ENCODE data around the gene ALOX15B. TPM values are rescaled to one million over a fixed set of nuclear protein-coding genes. Genes with fewer than 3 reads are reported as not detected.

The ALOX15B gene
- total and polyA plus RNA-seq, 11 donors: 0.07 to 2.2 (median 0.23) TPM; not detected in 4

GRCh38 chr17:7992924-7993323 lies 45.9 kb upstream of the ALOX15B start:
- no peak for DNase-seq
- TF ChIP-seq CTCF (IDR thresholded peaks at IDR 0.05): no peak
- TF ChIP-seq POLR2A (IDR thresholded peaks at IDR 0.05): no peak
- intact Hi-C loops (cut with DNase I): loop anchor here in 4 of 10 donors (5.0 to 10.0 kb wide), 4 partner anchors 52 to 251 kb away; partner anchors contain the start of genes CNTROB (in 1 of the 4) and TRAPPC1 (in 1 of the 4)
- no peak for ATAC-seq
- Histone ChIP-seq H3K9me3 (no peaks in the 10 kb centered on the region), H3K36me3 (no peaks in the 10 kb centered on the region), H3K4me1 (peaks cover 0 to 23% (median 12%) of the 10 kb centered on the region in 12 donors), H3K4me3 (no peak overlapping the region), H3K27me3 (no peaks in the 10 kb centered on the region), H3K27ac (no peak overlapping the region)
- WGBS, 4 donors: 80 to 90% (median 83%) methylated on average over 3 of the region's 3 CpGs

DNA sequence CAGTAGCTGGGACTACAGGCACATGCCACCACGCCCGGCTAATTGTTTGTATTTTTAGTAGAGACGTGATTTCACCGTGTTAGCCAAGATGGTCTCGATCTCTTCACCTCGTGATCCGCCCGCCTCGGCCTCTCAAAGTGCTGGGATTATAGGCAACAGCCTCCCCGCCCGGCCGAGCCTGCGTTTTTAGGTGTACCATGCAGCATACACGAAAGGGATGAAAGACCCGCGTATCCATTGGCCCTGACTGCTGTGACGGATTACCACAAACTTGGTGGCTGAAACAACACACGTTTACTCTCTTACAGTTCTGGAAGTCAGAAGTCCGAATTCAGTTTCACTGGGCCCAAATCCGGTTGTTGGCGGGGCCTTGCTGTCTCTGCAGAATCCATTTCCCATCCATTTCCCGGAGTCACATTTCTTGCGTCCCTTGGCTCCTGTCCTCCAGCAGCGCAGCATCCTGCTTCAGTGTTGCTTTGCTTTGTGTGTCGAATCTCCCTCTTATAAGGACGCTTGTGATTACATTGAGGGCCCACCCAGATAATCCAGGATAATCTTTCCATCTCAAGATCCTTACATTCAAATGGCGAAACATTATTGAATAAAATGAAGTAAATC lies 44.8 kb upstream of the ALOX15B start:
- Histone ChIP-seq H3K4me1 (peaks cover 0 to 22% (median 12%) of the 10 kb centered on the region in 12 donors), H3K9me3 (no peaks in the 10 kb centered on the region), H3K4me3 (no peak overlapping the region), H3K27ac (peak overlapping the region in 10 of 12 donors; percentile 51 to 80 (median 73)), H3K36me3 (no peaks in the 10 kb centered on the region), H3K27me3 (no peaks in the 10 kb centered on the region)
- TF ChIP-seq POLR2A (IDR thresholded peaks at IDR 0.05): no peak
- no peak for TF ChIP-seq CTCF (IDR thresholded peaks at IDR 0.05)
- 65 to 71% (median 68%) methylated on average over 27 of the region's 27 CpGs for WGBS, 4 donors
- ATAC-seq: peak in 1 of 4 donors; percentile 69
- DNase-seq: peak in 2 of 5 donors; percentile 43 to 52
- intact Hi-C loops (cut with DNase I): loop anchor here in 4 of 10 donors (5.0 to 10.0 kb wide), 4 partner anchors 51 to 252 kb away; partner anchors contain the start of genes CNTROB (in 1 of the 4) and TRAPPC1 (in 1 of the 4)

- DNase-seq (no peak), ATAC-seq (no peak)
- 96 to 100% (median 98%) methylated on average over 2 of the region's 2 CpGs for WGBS, 4 donors
- peaks cover 0 to 10% (median 0%) of the 10 kb centered on the region in 9 donors for H3K27me3 ChIP-seq
- H3K36me3 ChIP-seq: no peaks in the 10 kb centered on the region
- no peak for TF ChIP-seq CTCF (IDR thresholded peaks at IDR 0.05)
- TF ChIP-seq POLR2A (IDR thresholded peaks at IDR 0.05): no peak
- no peak overlapping the region for H3K4me3 ChIP-seq
- intact Hi-C loops (cut with DNase I): loop anchor here in 2 of 10 donors (10.0 kb wide), 1 partner anchor 49 kb away; no protein-coding TSS in a partner anchor
- H3K9me3 ChIP-seq: no peaks in the 10 kb centered on the region
- H3K27ac ChIP-seq: no peak overlapping the region
- peaks cover 0 to 17% (median 5%) of the 10 kb centered on the region in 12 donors for H3K4me1 ChIP-seq
Observed at GRCh38 chr17:7995724-7996123, 43.1 kb upstream of the ALOX15B start.

- Histone ChIP-seq H3K9me3 (no peaks in the 10 kb centered on the region), H3K4me3 (peak overlapping the region in 1 of 12 donors; percentile 7), H3K27ac (peak overlapping the region in 9 of 12 donors; percentile 14 to 74 (median 60)), H3K27me3 (peaks cover 0 to 23% (median 7%) of the 10 kb centered on the region in 9 donors), H3K36me3 (no peaks in the 10 kb centered on the region), H3K4me1 (peaks cover 0 to 17% (median 6%) of the 10 kb centered on the region in 12 donors)
- 7 to 12% (median 8%) methylated on average over 5 of the region's 5 CpGs for WGBS, 4 donors
- intact Hi-C loops (cut with DNase I): loop anchor here in 2 of 10 donors (10.0 kb wide), 1 partner anchor 48 kb away; no protein-coding TSS in a partner anchor
- ATAC-seq (peak; percentile 81 to 91 (median 90)), DNase-seq (peak in 4 of 5 donors; percentile 39 to 69 (median 48))
- TF ChIP-seq CTCF (IDR thresholded peaks at IDR 0.05): peak; percentile 19 to 65 (median 34)
- no peak for TF ChIP-seq POLR2A (IDR thresholded peaks at IDR 0.05)
Observed at GRCh38 chr17:7997186-7997585, 41.7 kb upstream of the ALOX15B start.
